ENCODE results near the gene KYAT1.

- TF ChIP-seq CTCF (IDR thresholded peaks at IDR 0.05) (no peak), POLR2A (IDR thresholded peaks at IDR 0.05) (no peak), EP300 (IDR thresholded peaks at IDR 0.05) (no peak)
Measured at GRCh38 chr9:128898845-128899565, 17.3 kb upstream of the KYAT1 start.

Measured in tibial nerve (tissue), 4 donors.